Measurements from ENCODE around the gene PSMF1. TPM values are rescaled to one million over a fixed set of nuclear protein-coding genes. Genes with fewer than 3 reads are reported as not detected.

PSMF1 gene
- total and polyA plus RNA-seq, 2 of the 13 experiments (the other 11 are each of a cell fraction or from before 2014, with no cell fraction given): 82.5 to 86.0 TPM

DNA sequence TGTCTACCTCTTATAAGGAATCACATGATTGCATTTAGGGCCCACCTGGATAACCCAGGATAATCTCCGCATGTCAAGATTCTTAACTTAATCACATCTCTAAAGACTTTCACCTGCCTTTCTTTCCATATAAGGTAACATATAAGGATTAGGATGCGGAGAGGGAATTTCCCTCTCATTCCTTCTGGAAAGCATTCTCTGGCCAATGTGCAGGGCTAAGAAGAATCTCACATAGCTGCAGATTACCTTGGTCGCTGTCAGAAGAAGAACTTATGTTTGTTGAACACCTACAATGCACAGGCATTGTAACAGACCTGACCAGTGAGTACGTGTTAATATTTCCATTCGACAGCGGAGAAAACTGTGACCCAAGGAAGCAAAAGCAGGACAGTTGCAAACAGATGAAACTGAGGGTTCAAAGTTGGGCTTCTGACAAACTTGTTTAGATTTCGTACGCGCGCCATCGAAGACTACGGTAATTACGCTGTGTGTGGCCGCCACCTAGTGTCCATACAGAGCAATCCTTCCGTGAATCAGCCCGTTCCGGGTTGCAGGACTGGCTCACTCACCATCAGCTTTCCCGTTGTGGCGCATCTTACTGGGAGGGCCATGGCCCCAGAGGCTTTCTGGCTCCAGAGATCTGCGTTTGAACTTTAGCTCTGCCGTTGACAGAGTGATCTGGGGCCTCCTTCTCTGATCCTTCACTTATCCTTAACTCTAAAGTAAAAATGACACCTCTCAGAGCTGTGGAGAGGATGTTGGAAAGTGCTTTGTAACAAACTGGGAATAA lies 94.4 kb downstream of the PSMF1 start (continued):
- TF ChIP-seq, protein P1, sequence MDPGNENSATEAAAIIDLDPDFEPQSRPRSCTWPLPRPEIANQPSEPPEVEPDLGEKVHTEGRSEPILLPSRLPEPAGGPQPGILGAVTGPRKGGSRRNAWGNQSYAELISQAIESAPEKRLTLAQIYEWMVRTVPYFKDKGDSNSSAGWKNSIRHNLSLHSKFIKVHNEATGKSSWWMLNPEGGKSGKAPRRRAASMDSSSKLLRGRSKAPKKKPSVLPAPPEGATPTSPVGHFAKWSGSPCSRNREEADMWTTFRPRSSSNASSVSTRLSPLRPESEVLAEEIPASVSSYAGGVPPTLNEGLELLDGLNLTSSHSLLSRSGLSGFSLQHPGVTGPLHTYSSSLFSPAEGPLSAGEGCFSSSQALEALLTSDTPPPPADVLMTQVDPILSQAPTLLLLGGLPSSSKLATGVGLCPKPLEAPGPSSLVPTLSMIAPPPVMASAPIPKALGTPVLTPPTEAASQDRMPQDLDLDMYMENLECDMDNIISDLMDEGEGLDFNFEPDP (CRISPR knock-in tag; conservative IDR thresholded peaks at IDR 0.05): no peak
- TF ChIP-seq ISL2 (CRISPR knock-in tag; IDR thresholded peaks at IDR 0.05) (no peak), IRX3 (CRISPR knock-in tag; IDR thresholded peaks at IDR 0.05; ENCODE audit: borderline replicate concordance, low read depth) (no peak), ZNF841 (CRISPR knock-in tag; IDR thresholded peaks at IDR 0.05; ENCODE audit: borderline replicate concordance) (no peak), CREM (IDR thresholded peaks at IDR 0.05) (no peak), CREM (CRISPR knock-in tag; IDR thresholded peaks at IDR 0.05) (no peak), XRCC5 (optimal IDR thresholded peaks at IDR 0.05; ENCODE audit: low read length) (peak; percentile 97), ZNF552 (CRISPR knock-in tag; IDR thresholded peaks at IDR 0.05; ENCODE audit: borderline replicate concordance) (no peak), ZNF713 (CRISPR knock-in tag; IDR thresholded peaks at IDR 0.05) (no peak), ZNF329 (CRISPR knock-in tag; IDR thresholded peaks at IDR 0.05; ENCODE audit: low read depth) (no peak), ZNF292 (CRISPR knock-in tag; IDR thresholded peaks at IDR 0.05; ENCODE audit: borderline replicate concordance, low read depth) (0 out of 2 replicates have a peak, but pooled peaks have one; percentile 11), ZNF709 (CRISPR knock-in tag; IDR thresholded peaks at IDR 0.05) (no peak), SIX4 (CRISPR knock-in tag; IDR thresholded peaks at IDR 0.05) (no peak), ZFP36L1 (CRISPR knock-in tag; IDR thresholded peaks at IDR 0.05) (peak; percentile 88), ZNF468 (CRISPR knock-in tag; IDR thresholded peaks at IDR 0.05) (no peak), ZNF558 (CRISPR knock-in tag; IDR thresholded peaks at IDR 0.05; ENCODE audit: borderline replicate concordance) (no peak), ETV6 (CRISPR knock-in tag; conservative IDR thresholded peaks at IDR 0.05) (no peak)
- TF ChIP-seq, protein P2, sequence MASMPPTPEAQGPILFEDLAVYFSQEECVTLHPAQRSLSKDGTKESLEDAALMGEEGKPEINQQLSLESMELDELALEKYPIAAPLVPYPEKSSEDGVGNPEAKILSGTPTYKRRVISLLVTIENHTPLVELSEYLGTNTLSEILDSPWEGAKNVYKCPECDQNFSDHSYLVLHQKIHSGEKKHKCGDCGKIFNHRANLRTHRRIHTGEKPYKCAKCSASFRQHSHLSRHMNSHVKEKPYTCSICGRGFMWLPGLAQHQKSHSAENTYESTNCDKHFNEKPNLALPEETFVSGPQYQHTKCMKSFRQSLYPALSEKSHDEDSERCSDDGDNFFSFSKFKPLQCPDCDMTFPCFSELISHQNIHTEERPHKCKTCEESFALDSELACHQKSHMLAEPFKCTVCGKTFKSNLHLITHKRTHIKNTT (CRISPR knock-in tag; IDR thresholded peaks at IDR 0.05): no peak
- TF ChIP-seq, protein P3, sequence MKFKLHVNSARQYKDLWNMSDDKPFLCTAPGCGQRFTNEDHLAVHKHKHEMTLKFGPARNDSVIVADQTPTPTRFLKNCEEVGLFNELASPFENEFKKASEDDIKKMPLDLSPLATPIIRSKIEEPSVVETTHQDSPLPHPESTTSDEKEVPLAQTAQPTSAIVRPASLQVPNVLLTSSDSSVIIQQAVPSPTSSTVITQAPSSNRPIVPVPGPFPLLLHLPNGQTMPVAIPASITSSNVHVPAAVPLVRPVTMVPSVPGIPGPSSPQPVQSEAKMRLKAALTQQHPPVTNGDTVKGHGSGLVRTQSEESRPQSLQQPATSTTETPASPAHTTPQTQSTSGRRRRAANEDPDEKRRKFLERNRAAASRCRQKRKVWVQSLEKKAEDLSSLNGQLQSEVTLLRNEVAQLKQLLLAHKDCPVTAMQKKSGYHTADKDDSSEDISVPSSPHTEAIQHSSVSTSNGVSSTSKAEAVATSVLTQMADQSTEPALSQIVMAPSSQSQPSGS (CRISPR knock-in tag; IDR thresholded peaks at IDR 0.05): peak; percentile 79; the same call in 1 of the 2 replicates
- TF ChIP-seq, protein P4, sequence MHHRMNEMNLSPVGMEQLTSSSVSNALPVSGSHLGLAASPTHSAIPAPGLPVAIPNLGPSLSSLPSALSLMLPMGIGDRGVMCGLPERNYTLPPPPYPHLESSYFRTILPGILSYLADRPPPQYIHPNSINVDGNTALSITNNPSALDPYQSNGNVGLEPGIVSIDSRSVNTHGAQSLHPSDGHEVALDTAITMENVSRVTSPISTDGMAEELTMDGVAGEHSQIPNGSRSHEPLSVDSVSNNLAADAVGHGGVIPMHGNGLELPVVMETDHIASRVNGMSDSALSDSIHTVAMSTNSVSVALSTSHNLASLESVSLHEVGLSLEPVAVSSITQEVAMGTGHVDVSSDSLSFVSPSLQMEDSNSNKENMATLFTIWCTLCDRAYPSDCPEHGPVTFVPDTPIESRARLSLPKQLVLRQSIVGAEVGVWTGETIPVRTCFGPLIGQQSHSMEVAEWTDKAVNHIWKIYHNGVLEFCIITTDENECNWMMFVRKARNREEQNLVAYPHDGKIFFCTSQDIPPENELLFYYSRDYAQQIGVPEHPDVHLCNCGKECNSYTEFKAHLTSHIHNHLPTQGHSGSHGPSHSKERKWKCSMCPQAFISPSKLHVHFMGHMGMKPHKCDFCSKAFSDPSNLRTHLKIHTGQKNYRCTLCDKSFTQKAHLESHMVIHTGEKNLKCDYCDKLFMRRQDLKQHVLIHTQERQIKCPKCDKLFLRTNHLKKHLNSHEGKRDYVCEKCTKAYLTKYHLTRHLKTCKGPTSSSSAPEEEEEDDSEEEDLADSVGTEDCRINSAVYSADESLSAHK (CRISPR knock-in tag; IDR thresholded peaks at IDR 0.05; ENCODE audit: borderline replicate concordance): no peak
- TF ChIP-seq, protein P5, sequence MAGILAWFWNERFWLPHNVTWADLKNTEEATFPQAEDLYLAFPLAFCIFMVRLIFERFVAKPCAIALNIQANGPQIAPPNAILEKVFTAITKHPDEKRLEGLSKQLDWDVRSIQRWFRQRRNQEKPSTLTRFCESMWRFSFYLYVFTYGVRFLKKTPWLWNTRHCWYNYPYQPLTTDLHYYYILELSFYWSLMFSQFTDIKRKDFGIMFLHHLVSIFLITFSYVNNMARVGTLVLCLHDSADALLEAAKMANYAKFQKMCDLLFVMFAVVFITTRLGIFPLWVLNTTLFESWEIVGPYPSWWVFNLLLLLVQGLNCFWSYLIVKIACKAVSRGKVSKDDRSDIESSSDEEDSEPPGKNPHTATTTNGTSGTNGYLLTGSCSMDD (CRISPR knock-in tag; IDR thresholded peaks at IDR 0.05): no peak
